HG03432 (cell line): ENCODE data around the gene DDX47.
"Not testable (repeated sequence)": the region's sequence is repeated elsewhere in the genome, so short reads cannot be mapped to it uniquely, and the experiment has no call there.

Source experiments
- ATAC-seq: cut with Tn5 transposase; IDR thresholded peaks from one replicate; pipeline ENCODE4 v1.9.1; 2021; ENCODE audit warnings: mild to moderate bottlenecking, moderate library complexity; ENCODE audit not compliant: unreplicated experiment

The DDX47 gene

GRCh38 chr12:12819752-12820311, 6.7 kb downstream of the DDX47 start:
- ATAC-seq, result no peak

- ATAC-seq, result not testable (repeated sequence)
Observed at GRCh38 chr12:12820376-12820775, 7.2 kb downstream of the DDX47 start.

DNA sequence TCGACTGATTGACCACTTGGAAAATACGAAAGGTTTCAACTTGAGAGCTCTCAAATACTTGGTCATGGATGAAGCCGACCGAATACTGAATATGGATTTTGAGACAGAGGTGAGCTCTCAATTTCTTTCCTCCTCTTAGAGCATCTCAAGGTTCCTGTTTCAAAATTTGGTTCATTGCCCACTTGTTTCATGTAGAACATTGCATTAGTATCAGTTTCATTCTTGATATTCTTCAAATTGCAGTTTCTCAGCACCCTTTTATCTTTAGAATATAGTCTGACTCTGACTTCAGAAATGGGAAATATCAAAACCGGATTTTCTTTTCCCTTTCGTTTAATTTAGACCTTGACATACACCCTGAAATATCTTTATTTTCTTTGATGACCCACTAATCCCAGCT, 8.8 kb downstream of the DDX47 start:
- ATAC-seq, result peak; percentile 74

GRCh38 chr12:12822886-12823285, 9.7 kb downstream of the DDX47 start:
- no peak for ATAC-seq

- ATAC-seq, result no peak
Observed at GRCh38 chr12:12823300-12823699, 10.2 kb downstream of the DDX47 start.

DNA sequence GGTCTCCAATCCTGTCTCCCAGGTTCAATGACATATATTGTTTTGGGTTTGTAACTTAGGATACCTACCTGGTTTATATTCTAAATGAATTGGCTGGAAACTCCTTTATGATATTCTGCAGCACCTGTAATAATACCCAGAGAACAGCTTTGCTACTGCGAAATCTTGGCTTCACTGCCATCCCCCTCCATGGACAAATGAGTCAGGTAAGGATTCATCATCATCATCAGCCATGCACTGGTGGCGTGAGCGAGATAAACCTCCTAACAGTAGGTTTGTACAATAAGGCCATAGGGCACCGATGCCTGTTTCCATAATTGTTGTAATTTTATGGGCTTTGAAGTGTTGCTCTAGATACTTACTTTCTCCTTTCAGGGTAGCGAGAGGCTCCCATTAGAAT, 10.7 kb downstream of the DDX47 start:
- ATAC-seq, result no peak

GRCh38 chr12:12835378-12836146, 22.4 kb downstream of the DDX47 start:
- no peak for ATAC-seq

DNA sequence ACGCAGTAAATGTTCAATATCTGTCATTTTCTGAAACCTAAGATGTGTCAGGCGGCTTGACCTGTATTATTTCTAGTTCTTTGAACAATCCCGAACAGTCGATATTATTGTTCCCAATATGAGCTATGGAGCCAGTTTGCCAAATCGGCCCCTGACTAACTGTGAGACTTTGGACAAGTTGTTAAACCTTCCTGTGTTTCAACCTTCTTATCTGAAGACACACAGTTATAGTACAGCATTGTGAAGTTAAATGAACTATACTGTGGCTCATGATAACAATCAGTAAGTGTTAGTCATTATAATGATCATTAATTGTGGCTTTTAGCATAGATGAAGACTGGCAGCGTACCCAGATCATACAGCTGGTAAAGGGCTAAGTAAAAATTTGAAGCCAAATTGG, 23.4 kb downstream of the DDX47 start:
- ATAC-seq, result no peak

- peak; percentile 63 for ATAC-seq
Observed at GRCh38 chr12:12837025-12837812, 24.1 kb downstream of the DDX47 start.

DNA sequence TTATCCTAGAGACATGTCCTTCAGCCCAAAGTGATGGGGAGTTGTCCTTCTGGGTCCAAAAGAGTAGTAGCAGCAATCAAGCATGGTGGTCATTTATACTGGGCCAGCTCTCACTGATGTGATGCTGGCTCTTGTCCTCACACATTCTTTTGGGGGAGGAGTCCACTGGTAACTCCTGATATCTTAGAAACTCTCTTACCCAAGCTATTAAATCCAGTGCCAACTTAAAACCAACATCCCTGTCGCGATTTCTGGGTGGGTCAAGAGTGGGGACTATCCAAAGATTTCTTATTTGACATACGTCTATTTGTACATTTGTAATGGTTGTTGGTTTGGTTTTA, 24.6 kb downstream of the DDX47 start:
- ATAC-seq, result no peak

GRCh38 chr12:12839003-12839395, 25.9 kb downstream of the DDX47 start:
- no peak for ATAC-seq

DNA sequence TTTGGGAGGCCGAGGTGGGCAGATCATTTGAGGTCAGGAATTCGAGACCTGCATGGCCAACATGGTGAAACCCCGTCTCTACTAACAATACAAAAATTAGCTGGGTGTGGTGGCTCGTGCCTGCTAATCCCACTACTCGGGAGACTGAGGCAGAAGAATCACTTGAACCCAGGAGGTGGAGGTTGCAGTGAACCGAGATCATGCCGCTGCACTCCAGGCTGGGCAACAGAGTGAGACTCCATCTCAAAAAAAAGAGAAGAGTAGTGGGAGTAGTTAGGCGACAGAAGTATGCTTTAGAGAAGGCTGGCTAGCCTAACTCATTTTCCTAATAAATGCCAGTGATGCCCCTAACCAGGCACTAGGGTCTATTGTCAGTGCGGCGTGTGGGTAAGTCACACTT, 26.3 kb downstream of the DDX47 start:
- not testable (repeated sequence) for ATAC-seq

DNA sequence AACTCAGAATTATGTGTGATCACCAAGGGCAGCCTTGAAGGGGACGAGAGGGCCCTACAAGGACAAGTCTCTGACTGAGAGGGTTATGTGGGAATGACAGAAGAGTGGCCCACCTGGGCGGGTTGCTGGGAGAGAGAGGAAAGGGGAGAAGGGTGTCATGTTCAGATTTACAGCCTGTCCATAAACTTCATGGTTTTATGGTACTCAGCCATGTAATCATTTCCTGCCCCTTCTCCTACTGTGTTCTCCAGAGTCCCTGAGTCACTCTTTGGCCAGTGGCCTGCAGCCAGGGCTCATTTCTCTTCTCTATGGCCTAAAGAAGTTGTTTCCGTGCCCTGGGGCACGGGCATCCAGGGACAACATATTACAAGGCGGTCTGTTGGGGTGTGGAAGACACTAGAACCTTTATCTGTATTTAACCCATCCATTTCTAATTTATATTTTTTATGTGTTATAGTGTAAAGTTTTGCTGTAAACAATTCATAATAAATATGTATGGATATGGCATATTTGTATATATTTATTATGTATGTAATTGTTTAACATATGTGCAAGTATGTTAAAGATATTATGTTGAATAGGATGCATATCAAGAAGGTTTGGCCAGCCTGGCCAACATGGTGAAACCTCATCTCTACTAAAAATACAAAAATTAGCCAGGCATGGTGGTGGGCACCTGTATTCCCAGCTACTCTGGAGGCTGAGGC, 26.9 kb downstream of the DDX47 start:
- ATAC-seq, result no peak

GRCh38 chr12:12840580-12840899, 27.4 kb downstream of the DDX47 start:
- no peak for ATAC-seq

DNA sequence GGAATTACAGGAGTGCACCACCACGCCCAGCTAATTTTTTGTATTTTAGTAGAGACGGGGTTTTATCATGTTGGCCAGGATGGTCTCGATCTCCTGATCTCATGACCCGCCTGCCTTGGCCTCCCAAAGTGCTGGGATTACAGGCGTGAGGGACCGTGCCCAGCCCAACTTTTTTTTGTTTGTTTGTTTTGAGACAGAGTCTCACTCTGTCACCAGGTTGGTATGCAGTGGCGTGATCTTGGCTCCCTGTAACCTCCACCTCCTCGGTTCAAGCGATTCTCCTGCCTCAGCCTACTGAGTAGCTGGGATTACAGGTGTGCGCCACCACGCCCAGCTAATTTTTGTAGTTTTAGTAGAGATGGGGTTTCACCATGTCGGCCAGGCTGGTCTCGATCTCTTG, 28.3 kb downstream of the DDX47 start:
- ATAC-seq, result not testable (repeated sequence)

DNA sequence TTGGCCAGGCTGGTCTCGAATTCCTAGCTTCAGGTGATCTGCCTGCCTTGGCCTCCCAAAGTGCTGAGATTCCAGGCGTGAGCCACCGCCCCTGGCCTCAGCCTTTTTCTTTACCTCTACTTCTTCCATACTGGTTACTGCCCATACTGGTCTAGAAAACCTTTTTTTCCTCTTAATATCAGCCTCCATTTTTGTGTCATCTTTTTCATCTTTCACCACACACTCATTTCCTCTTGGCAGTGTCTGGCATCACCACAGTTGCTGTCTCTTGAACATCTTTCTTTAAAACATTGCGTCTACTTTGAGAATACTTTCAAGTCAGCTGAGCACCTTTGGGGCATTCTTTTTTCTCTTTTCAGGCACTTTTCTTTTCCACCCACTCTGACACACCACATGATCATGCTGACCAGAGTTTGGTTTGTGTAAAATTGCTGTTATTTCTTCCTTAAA, 32.7 kb downstream of the DDX47 start:
- ATAC-seq, result no peak

DNA sequence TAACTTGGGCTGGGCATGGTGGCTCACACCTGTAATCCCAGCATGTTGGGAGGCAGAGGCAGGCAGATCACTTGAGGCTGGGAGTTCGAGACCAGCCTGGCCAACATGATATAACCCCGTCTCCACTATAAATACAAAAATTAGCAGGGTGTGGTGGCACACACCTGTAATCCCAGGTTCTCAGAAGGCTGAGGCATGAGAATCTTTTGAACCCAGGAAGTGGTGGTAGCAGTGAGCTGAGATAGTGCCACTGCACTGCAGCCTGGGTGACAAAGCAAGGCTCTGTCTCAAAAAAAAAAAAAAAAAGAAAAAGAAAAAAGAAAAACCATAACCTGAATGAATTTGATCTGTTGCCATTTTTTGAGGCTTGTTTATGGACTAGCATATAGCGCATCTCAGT, 33.6 kb downstream of the DDX47 start:
- ATAC-seq, result not testable (repeated sequence)

DNA sequence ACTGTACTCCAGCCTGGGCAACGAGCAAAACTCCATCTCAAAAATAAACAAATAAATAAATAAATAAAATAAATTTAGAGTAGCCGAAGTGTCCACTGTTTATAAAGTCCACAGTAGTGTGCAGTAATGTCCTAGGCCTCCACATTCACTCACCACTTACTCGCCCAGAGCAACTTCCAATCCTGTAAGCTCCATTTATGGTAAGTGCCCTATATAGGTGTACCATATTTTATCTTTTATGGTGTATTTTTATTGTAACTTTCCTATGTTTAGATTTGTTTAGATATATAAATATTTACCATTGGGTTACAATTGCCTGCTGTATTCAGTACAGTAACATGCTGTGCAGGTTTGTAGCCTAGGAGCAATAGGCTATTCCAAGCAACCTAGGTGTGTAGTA, 40.3 kb downstream of the DDX47 start:
- ATAC-seq, result no peak

DNA sequence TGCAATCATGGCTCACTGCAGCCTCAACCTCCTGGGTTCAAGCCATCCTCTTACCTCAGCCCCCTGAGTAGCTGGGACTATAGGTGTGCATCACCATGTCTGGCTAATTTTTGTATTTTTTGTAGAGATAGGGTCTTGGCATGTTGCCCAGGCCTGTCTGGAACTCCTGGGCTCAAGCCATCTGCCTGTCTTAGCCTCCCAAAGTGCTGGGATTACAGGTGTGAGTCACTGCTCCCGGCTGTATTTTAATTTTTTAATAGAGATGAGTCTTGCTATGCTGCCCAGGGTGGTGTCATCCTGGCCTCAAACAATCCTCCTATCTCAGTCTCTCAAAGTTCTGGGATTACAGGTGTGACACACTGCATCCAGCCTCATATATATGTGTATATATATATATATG, 46.5 kb downstream of the DDX47 start:
- no peak for ATAC-seq

GRCh38 chr12:12864243-12864642, 51.1 kb downstream of the DDX47 start:
- no peak for ATAC-seq

DNA sequence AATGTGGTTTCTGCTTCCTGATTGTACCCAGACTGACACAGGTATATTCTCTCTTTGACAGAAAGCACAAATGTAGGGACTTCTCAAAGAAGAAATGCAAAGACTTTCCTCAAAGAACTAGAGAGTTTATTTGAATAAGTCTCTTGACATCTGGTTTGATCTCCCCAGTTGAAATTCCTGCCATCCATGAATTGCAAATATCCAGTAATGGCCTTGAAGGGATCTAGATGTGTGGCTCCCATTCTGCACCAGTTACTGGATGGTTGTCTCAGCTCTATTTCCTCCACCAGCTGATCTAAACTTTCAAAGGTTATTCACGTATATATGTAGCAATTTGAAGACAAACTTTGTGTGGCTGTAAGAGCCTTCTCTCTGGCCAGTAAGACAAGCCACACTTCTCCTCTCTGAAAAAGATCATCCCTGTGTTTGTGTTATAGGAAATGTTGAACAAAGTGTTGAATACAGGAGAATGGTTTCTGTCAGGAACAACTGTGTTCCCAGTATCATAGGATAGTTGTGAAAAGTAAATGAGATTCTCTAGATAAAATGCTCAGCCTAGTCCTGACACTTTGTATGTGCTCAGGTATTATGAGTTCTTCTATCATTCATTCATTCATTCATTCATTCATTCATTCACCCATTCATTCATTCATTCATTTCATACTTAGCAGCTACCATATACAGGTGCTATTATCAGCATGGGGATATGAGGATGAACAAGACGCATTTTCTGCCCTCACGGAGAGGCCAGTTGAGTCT, 55.5 kb downstream of the DDX47 start:
- ATAC-seq, result no peak
